Mesenchymal stem cell (in vitro differentiated cells and primary cell): Measurements from ENCODE around the gene SLC23A1.

Experiments
- DNase-seq: peaks from one replicate; pipeline ENCODE4 v3.0.0-alpha.2; 2013
- H2AFZ ChIP-seq: one replicate; pipeline ENCODE4 v1.6.1; 2013; ENCODE audit warnings: low read depth, mild to moderate bottlenecking, control low read depth, inconsistent platforms, low read length, moderate library complexity
- H2AK5ac ChIP-seq: 2 replicates; pipeline ENCODE4 v1.6.1; 2013; ENCODE audit warnings: low read length, moderate library complexity, mild to moderate bottlenecking, inconsistent platforms; ENCODE audit not compliant: severe bottlenecking
- H2BK120ac ChIP-seq: one replicate; pipeline ENCODE4 v1.6.1; 2013; ENCODE audit warnings: low read depth, mild to moderate bottlenecking, inconsistent platforms, low read length, moderate library complexity
- H2BK12ac ChIP-seq, 2 experiments: one replicate each; pipeline ENCODE4 v1.6.1; 2013; ENCODE audit warnings: inconsistent platforms in 2 of 2, low read length in 2 of 2, mild to moderate bottlenecking in 2 of 2, moderate library complexity in 2 of 2, control low read depth in 1 of 2
- H2BK15ac ChIP-seq: one replicate; pipeline ENCODE4 v1.6.1; 2013; ENCODE audit warnings: mild to moderate bottlenecking, low read depth, inconsistent platforms; ENCODE audit not compliant: poor library complexity, severe bottlenecking
- H2BK5ac ChIP-seq: 2 replicates; pipeline ENCODE4 v1.6.1; 2013; ENCODE audit warnings: low read depth, mild to moderate bottlenecking, low read length, control low read depth, inconsistent platforms; ENCODE audit not compliant: poor library complexity, severe bottlenecking
- H3K14ac ChIP-seq, 2 experiments: one replicate each; pipeline ENCODE4 v1.6.1; 2013; ENCODE audit warnings: inconsistent platforms in 2 of 2, low read length in 2 of 2, control low read depth in 1 of 2, mild to moderate bottlenecking in 1 of 2, moderate library complexity in 1 of 2
- H3K18ac ChIP-seq, 2 experiments: one replicate each; pipeline ENCODE4 v1.6.1; 2013; ENCODE audit warnings: inconsistent platforms in 2 of 2, low read length in 2 of 2, control low read depth in 1 of 2, low read depth in 1 of 2, mild to moderate bottlenecking in 1 of 2
- H3K23ac ChIP-seq, 2 experiments: one replicate each; pipeline ENCODE4 v1.6.1; 2013; ENCODE audit warnings: inconsistent platforms in 2 of 2, low read length in 2 of 2, mild to moderate bottlenecking in 2 of 2, moderate library complexity in 2 of 2, control low read depth in 1 of 2
- H3K27ac ChIP-seq: 2 replicates; pipeline ENCODE4 v1.5.1; 2013; ENCODE audit warnings: mild to moderate bottlenecking, moderate library complexity, low read length, control low read depth, inconsistent platforms; ENCODE audit not compliant: poor library complexity, severe bottlenecking
- H3K27me3 ChIP-seq, 2 experiments: 2 replicates each; pipeline versions ENCODE4 v1.6.1 to v1.7.0; 2013; ENCODE audit warnings: low read length in 2 of 2, mild to moderate bottlenecking in 2 of 2, moderate library complexity in 2 of 2, control low read depth in 1 of 2, inconsistent platforms in 1 of 2; ENCODE audit not compliant: control insufficient read depth in 1 of 2, insufficient read depth in 1 of 2
- H3K36me3 ChIP-seq, 2 experiments: 2 replicates each; pipeline versions ENCODE4 v1.6.1 to v1.7.0; 2013; ENCODE audit warnings: low read length in 2 of 2, control low read depth in 1 of 2, inconsistent platforms in 1 of 2, low read depth in 1 of 2, mild to moderate bottlenecking in 1 of 2; ENCODE audit not compliant: insufficient read depth in 2 of 2, control insufficient read depth in 1 of 2
- H3K4ac ChIP-seq, 2 experiments: one replicate each; pipeline ENCODE4 v1.6.1; 2013; ENCODE audit warnings: inconsistent platforms in 2 of 2, low read length in 2 of 2, mild to moderate bottlenecking in 2 of 2, moderate library complexity in 2 of 2, control low read depth in 1 of 2, low read depth in 1 of 2
- H3K4me1 ChIP-seq: 2 replicates; pipeline ENCODE4 v1.6.1; 2013; ENCODE audit warnings: low read depth, low read length, control low read depth; ENCODE audit not compliant: control insufficient read depth, insufficient read depth
- H3K4me2 ChIP-seq: 2 replicates; pipeline ENCODE4 v1.6.1; 2013; ENCODE audit warnings: low read length, mild to moderate bottlenecking, inconsistent platforms; ENCODE audit not compliant: poor library complexity, severe bottlenecking
- H3K4me3 ChIP-seq, 2 experiments: 2 replicates each; pipeline versions ENCODE4 v1.5.1 to v1.7.0; 2013; ENCODE audit warnings: low read length in 2 of 2, mild to moderate bottlenecking in 2 of 2, control low read depth in 1 of 2, low read depth in 1 of 2; ENCODE audit not compliant: insufficient read depth in 1 of 2
- H3K79me1 ChIP-seq: replicated peaks from 2 replicates; pipeline ENCODE4 v1.6.1; 2013; ENCODE audit warnings: mild to moderate bottlenecking, control low read depth, low read length, inconsistent platforms; ENCODE audit not compliant: poor library complexity, severe bottlenecking
- H3K9ac ChIP-seq: 2 replicates; pipeline ENCODE4 v1.7.0; 2013; ENCODE audit warnings: mild to moderate bottlenecking, low read length, moderate library complexity
- H3K9me3 ChIP-seq: 2 replicates; pipeline ENCODE4 v1.7.0; 2013; ENCODE audit warnings: mild to moderate bottlenecking, low read length; ENCODE audit not compliant: control insufficient read depth
- H4K8ac ChIP-seq: one replicate; pipeline ENCODE4 v1.6.1; 2013; ENCODE audit warnings: inconsistent platforms, mild to moderate bottlenecking, low read length, moderate library complexity
- H4K91ac ChIP-seq: one replicate; pipeline ENCODE4 v1.6.1; 2013; ENCODE audit warnings: mild to moderate bottlenecking, low read length, inconsistent platforms
- WGBS: methylation state at CpG from one replicate; pipeline ENCODE4 v1.1.7; 2013; ENCODE audit warnings: mixed read lengths; 5-methylcytosine and 5-hydroxymethylcytosine counted together

The SLC23A1 gene

DNA sequence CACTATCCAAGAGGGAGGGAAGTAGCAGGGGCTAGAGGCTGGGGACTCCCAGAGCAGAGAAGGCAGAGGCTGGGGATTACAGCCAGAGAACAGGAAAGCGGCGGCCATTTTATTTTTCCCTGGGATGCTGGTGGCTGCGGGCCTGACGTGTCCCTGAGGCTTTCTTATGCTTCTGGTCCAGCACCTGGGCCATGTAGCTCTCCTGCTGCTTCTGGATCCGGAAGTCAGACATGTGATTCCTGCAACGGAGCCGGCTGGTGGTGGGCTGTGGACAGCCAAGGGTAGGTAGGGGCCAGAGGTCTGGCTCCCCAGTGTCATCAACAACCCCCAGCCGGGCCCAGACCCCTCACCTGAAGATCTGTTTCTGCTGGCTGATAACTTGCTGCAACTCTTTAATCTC lies 13.6 kb upstream of the SLC23A1 start:
- Histone ChIP-seq H2BK120ac (no peak overlapping the region), H3K9ac (no peak overlapping the region), H3K36me3 (peaks cover 7 to 18% of the 10 kb centered on the region in 2 experiments), H3K23ac (no peak overlapping the region), H3K4me3 (no peak overlapping the region), H2BK12ac (no peak overlapping the region), H2BK15ac (peak overlapping the region; percentile 23), H2AK5ac (no peak overlapping the region), H3K27me3 (peaks cover 18 to 29% of the 10 kb centered on the region in 2 experiments), H2BK5ac (no peak overlapping the region), H3K27ac (no peak overlapping the region), H3K18ac (no peak overlapping the region), H3K4me2 (no peak overlapping the region), H2AFZ (no peak overlapping the region), H4K91ac (no peak overlapping the region), H3K14ac (no peak overlapping the region), H4K8ac (no peak overlapping the region), H3K4me1 (peaks cover 32% of the 10 kb centered on the region), H3K79me1 (no peaks in the 10 kb centered on the region), H3K9me3 (no peaks in the 10 kb centered on the region), H3K4ac (no peak overlapping the region)
- no peak for DNase-seq
- 89% methylated on average over 7 of the region's 8 CpGs for WGBS

DNA sequence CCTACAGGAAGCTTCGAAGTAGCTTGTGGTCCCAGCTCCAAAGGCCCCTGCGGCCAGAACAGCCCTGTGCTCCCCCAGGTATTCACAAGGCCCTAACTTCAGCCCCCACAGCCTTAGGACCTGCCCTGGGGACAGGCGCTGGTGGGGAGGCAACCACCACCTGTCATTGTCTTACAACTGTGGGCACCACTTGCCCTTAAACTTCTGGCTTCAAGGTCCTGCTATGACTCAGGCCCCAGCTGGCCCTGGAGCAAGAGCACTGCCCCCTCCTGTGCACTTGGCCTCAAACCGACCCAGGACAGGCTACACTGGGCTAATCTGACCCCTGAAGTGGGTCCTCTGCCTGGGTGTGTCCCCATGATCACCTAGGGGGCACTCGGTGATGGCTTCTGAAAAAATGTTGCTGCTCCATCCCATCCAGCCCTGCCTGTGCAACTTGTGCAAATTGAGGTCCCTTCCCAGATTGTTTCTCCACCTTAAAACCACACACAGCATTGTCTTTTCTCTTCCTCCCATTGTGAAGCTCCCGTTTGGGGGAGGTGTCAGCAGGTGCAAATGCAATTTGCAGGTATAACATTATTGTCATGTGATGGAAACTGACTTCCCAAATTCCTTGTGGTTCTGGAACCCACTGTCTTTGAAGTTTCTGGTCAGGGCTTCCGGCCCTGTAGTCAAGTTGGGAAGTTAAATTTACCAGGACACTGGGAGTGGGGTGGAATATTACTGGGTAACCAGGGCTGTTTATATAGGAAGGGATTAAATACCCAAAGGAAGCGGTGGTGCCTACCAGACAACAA lies 12.9 kb upstream of the SLC23A1 start:
- no peak overlapping the region for H3K23ac ChIP-seq
- H2AFZ ChIP-seq = no peak overlapping the region
- no peak overlapping the region for H2BK15ac ChIP-seq
- H3K4me3 ChIP-seq = no peak overlapping the region
- no peak overlapping the region for H2AK5ac ChIP-seq
- H2BK12ac ChIP-seq = no peak overlapping the region
- H3K79me1 ChIP-seq = no peaks in the 10 kb centered on the region
- no peak overlapping the region for H3K14ac ChIP-seq
- WGBS = 79% methylated on average over 7 of the region's 8 CpGs
- peaks cover under 1 to 13% of the 10 kb centered on the region in 2 experiments for H3K36me3 ChIP-seq
- peak; percentile 30 for DNase-seq
- H3K9ac ChIP-seq = no peak overlapping the region
- no peak overlapping the region for H2BK5ac ChIP-seq
- peaks cover 32% of the 10 kb centered on the region for H3K4me1 ChIP-seq
- H3K4me2 ChIP-seq = no peak overlapping the region
- H3K27ac ChIP-seq = no peak overlapping the region
- H3K4ac ChIP-seq = no peak overlapping the region
- H4K91ac ChIP-seq = no peak overlapping the region
- H2BK120ac ChIP-seq = no peak overlapping the region
- peaks cover 18 to 29% of the 10 kb centered on the region in 2 experiments for H3K27me3 ChIP-seq
- no peaks in the 10 kb centered on the region for H3K9me3 ChIP-seq
- no peak overlapping the region for H3K18ac ChIP-seq
- no peak overlapping the region for H4K8ac ChIP-seq

DNA sequence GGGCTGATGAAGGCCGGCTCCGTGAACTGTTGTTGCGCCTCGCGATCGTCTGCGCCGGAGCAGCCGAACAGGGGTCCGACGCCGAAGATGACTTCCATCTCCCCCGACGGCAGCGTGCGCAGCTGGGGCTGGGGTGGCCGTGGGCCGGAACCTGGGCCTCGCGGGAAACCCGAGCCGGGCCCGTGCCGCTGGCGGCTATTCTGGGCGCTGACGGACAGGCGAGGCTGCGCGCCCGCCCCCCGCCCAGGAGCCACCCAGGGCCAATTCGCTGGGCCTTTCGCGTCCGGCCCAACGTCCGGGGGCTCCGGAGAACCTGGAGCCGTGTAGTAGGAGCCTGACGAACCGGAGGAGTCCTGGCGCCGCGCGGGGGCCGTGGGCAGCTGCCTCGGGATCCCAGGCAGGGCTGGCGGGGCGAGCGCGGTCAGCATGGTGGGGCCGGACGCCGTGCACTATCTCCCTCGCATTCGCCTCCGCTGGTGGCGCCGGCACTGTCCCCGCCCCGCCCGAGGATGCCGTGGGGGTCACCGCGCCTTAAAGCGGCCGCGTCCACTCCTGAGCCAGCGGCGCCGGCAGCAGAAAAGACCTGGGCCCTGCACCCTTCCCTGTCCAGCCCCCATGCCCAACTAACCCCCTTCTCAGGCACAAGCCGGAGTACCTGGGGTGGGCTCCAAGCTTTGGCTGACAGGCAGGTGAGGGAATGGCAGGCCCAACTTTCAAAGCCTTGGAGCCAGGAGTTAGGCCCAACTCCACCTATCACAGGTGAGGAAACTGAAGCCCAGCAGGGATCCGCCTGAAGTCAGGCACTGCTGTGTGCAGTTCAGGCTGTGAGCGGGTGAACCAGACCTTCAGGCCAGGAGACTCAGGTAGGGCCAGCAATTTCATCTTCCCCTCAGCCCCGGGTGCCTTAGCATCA lies 11.8 kb upstream of the SLC23A1 start, which contains the start of gene PROB1:
Gene PROB1, minus strand, starts transcription at position 451 of the 913 bp plus-strand sequence. Its CDS starts 23 bp downstream, at position 428.
- Histone ChIP-seq H3K36me3 (peaks cover 0 to 7% of the 10 kb centered on the region in 2 experiments), H3K18ac (peak within 1 kb of the TSS in 1 of 2 experiments; percentile 35), H2BK5ac (no peak within 1 kb of the TSS), H2BK120ac (no peak within 1 kb of the TSS), H3K9ac (peak within 1 kb of the TSS; percentile 65), H3K4ac (no peak within 1 kb of the TSS), H2AFZ (no peak within 1 kb of the TSS), H3K14ac (no peak within 1 kb of the TSS), H3K4me2 (peak within 1 kb of the TSS; percentile 27), H3K9me3 (no peaks in the 10 kb centered on the region), H2AK5ac (no peak within 1 kb of the TSS), H4K8ac (peak within 1 kb of the TSS; percentile 64), H3K4me3 (peak within 1 kb of the TSS; percentile 30 to 65), H3K4me1 (peaks cover 32% of the 10 kb centered on the region), H3K27me3 (peaks cover 18 to 29% of the 10 kb centered on the region in 2 experiments), H4K91ac (peak within 1 kb of the TSS; percentile 47), H3K23ac (peak within 1 kb of the TSS in 1 of 2 experiments; percentile 57), H3K79me1 (no peaks in the 10 kb centered on the region), H3K27ac (no peak within 1 kb of the TSS), H2BK12ac (no peak within 1 kb of the TSS), H2BK15ac (peak within 1 kb of the TSS; percentile 95)
- 24% methylated on average over 58 of the region's 76 CpGs for WGBS
- DNase-seq = peak; percentile 22
